ENCODE data around the gene EFCAB6.

- TF ChIP-seq CTCF (IDR thresholded peaks at IDR 0.05) (no peak), POLR2AphosphoS5 (IDR thresholded peaks at IDR 0.05) (no peak)
Observed at GRCh38 chr22:43516996-43517635, 295.0 kb downstream of the EFCAB6 start.
